Activated CD8-positive, alpha-beta memory T cell treated with anti-CD3 and anti-CD28 coated beads, Interleukin-2, amount 50 U/mL, for 1 hour (primary cell): ENCODE measurements around the gene PROX1.

Experiments used
- DNase-seq: peaks from one replicate; pipeline ENCODE4 v3.0.0-alpha.2; 2020; ENCODE audit errors: extremely low read depth

Gene PROX1

GRCh38 chr1:213997772-213998107, 10.0 kb downstream of the PROX1 start:
- DNase-seq, result no peak

DNA sequence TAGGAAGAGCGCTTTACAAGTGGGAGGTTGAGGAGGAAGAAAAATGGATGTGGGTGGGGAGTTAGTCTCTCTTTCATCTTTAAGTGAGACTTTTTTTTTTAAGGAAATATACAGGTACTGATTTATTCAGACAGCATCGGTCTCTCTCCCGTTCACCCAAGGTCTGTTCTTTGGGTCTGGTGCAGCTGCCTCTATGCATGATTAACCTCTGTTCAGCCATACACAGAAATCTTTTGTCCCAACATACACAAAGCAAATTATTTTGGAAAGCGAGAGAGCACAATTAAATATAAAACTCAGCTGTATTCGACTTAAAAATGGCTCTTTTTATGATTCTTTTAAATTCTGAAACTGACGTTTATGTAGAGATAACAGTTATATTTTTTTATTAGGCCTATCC, 11.0 kb downstream of the PROX1 start:
- no peak for DNase-seq

DNA sequence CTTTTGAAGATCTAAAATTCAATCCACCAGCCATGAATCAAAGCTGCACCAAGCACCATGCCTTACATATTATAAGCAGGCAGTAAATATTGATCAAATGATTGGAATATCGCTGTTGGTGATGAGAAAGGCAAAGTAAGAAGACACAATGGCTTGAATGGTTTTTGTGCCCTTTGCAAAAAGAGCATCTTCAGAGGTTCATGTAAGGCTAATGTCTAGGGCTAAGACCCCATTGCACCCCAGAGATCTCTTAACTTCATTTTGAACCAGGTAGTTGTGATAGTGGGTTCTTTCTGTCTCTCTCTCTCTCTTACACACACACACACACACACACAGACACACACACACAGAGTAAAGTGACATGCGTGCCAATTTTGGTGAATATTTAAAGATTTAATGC, 12.0 kb downstream of the PROX1 start:
- DNase-seq, result no peak

- no peak for DNase-seq
Measured at GRCh38 chr1:214002060-214002459, 14.3 kb downstream of the PROX1 start.

GRCh38 chr1:214002472-214002871, 14.7 kb downstream of the PROX1 start:
- no peak for DNase-seq

GRCh38 chr1:214003233-214003632, 15.5 kb downstream of the PROX1 start:
- no peak for DNase-seq

GRCh38 chr1:214004014-214004413, 16.2 kb downstream of the PROX1 start:
- no peak for DNase-seq

DNA sequence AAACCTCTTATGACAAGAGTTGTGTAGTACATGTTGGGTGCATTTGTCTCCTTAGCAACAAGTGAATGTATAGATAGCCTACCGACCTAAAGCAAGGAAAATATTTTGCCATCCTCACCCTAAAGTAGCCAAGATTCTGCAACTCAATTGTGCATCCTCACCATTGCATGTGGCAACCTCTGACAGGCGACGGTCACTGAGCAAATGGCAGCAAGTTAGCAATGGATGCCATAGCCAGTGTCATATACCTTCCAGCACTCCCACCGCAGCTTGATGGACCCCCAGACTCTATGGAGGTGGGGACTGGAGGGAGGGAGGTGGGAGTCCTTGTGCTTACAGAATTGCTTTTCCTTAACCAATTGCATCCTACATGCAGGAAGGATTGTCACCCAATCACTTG, 17.0 kb downstream of the PROX1 start:
- no peak for DNase-seq

- no peak for DNase-seq
Measured at GRCh38 chr1:214005708-214006107, 17.9 kb downstream of the PROX1 start.

GRCh38 chr1:214006845-214007244, 19.1 kb downstream of the PROX1 start:
- DNase-seq, result no peak

DNA sequence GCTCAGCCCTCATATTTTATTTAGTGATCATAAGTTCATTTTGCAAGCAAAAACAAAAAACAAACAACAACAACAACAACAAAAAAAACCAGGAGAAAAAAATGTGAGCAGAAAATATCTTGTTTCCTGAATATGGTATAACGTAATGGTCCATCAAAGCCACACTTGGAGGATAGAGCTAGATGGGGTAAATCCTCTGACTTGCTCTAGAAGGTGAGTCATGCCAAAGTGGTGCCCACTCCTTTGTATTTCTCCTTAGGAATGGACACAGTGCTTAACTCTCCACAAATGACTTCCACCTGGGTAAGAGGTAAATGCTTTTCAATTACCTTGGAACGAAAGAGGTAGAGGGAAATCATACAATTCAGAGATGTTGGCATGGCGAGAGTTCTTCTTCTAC, 20.6 kb downstream of the PROX1 start:
- DNase-seq, result no peak

DNA sequence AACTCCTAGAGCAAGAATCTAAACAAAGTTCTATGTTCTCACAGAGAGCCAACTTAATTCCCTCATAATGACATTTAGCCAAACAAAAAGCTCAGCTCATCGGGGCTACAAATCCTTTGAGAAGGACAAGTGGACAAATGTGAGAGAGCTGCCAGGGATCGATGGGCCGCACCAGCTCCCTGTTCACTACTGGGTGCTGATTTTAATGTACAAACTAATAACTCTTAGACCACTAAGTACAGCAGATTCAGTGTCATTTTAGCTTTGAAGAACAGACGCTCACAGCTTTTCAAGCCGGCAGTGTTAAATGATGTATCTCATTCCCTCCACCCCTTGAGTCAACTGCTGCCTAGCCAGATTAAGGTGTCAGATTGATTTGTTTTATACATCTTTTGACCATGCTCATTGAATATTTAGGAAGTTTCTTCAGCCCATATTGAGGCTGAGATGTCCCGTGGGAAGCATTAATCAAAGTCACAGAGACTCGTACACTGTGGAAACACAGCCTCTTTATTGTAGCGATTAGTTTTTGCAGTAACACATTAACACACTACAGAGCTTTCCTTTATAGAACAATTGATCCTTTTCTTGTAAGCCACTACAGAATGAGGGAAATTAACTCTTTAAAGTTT, 21.1 kb downstream of the PROX1 start:
- no peak for DNase-seq

DNA sequence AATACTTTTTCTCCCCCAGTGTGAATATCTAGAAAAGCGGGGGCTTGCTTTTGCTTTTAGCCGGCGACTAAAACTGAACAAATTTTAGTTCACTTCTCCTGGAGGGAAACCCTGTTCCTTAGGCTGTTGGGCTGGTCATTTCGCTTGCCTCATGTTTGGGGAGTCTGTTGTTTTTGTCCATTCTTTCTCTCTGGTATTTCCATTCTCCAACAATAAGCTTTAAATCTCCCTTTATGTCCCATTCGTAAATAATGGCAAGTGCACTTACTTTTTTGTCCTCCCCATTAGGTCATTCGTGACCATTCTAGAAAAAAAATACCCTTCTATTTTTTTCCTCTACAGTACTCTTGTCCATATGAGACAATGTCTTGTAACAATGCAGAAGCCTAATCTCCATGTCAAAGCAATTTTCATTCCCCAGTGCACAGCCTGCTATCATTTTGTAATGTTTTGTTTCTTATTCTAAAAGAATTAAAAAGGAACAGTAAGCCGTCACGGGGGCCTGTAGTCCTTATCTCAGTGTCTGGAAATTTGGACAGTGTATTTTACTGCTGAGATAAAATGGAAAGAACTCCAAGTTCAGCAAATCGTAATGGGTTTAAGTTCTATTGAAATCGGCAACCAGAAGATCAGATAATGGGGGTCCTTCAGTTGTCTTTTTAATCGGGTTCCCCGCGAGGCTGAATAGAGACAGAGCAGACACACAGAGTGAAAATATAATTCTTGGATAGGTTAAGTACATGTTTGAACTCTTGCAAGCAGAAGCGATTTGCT, 21.8 kb downstream of the PROX1 start:
- no peak for DNase-seq

DNA sequence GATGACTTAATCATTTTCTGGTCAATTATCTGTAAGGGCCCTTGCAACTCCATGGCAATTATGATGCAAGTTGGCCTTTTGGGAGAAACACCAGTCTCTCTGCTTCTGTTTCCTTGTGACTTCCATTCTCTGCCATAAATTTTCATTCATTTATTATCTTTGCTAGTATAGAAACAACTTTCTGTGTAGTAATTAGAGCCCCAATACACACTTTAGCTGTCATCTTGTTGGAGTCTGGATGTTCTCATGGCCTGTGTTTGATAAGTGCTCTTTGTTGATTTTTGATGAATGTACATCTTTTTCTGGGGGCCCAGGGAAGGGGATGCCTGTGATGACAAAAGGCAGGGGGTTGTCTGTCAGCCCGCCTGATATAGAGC, 22.4 kb downstream of the PROX1 start:
- no peak for DNase-seq

DNA sequence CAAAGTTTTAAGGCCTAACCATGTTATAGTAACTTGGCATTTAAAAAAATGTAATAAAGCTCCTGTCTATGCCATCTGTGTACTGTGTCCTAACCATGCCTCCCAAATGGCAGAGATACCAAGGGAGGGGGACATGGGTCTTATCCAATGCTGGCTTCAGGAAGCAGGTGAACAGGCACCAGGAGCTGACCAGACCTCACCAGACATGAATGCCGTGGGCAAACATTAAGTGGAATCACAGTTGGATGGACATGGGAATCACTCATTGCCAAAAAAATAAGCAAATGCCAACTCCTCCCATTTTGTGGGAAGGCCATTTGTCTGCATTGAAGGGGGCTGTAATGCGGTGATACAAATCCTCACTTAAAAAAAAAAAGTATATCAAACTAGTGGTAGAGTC, 22.9 kb downstream of the PROX1 start:
- no peak for DNase-seq

DNA sequence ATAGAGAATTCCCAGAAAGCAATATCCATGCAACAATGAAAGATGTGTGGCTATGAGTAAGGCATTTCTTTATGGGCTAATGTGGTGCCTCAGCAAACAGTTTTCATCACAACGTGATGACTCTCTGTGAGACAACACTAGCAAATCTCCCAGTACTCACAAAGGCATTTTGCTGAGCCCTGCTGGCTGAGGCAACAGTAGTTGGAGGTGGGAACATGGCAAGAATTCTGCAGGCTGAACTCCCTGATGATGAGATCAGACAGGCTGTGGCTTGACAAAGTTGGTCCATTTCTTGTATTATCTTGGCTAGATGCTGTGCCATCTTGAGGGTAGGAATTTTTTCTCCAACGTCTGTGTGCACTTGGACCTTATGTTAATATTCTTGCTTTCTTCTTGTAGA, 24.6 kb downstream of the PROX1 start:
- no peak for DNase-seq

DNA sequence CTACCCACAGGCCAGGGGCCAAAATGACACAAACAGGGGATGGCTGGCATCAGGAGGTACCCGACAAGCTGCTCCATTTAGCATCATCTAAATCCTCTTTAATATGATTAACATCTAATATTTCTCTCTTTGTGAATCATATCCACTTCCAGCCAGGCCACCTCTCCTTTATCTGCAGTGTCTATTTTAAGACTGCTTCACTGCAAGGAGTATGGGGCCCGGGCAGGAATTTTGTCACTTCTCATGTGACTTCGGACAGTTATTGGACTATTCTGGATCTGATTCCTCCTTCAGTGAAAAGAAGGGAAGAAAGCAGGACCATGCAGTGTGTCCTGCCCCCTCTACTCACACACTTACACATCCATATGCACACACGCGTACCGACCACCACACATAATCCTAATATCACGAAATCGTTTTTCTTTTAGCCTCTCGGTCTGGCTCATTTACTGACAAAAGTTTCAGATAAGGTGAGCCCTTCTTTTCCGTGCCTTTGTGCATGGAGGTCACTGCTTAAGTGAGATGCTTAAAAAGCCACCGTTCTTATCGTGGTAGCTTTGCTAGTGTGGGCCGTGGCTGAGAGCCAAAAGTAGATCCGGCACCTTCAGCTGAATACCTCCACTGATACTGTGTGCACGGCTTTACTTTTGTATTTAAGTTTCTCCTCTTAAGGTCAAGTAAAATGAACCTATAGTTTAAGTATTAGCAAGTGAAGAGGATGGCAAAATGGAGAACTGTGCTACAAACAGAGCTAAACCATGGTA, 26.0 kb downstream of the PROX1 start:
- no peak for DNase-seq

- DNase-seq, result no peak
Measured at GRCh38 chr1:214014730-214015129, 27.0 kb downstream of the PROX1 start.

DNA sequence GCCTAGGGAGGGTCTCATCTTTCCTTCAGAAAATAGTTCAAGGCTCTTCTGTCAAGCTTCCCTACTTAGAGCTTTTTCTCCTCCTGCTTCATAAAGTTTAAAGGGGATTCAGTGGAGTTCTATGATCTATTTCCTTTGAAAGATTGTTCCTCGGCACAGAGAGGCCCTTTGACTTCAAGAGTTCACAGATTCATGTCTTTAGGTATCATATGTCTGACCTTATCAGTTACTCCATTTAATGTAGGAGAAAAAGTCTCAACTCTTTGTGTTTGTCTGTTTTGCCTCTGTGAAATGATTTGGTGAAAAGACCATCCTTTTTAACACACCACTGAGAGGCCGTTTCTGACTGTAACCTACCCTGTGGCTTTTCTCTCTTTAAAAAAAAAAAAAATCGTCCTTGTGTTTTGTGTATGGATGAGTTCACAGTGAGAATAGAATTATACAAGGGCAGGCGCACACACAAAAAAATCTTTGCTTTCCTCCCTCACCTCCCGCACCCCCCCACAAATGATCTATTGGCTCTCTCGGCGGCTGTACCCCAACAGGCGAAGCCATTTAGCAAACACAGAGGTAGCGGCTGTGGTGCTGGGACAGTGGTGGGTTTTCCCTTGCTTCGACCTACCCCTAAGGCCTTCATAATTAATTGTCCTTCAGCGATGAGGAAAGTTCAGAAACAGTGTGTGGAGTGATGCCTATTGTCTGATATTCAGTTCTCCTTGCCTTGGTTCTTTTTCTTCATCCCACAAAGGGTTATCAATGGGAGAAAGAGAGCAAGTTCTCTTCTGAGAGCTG, 29.6 kb downstream of the PROX1 start:
- no peak for DNase-seq

DNA sequence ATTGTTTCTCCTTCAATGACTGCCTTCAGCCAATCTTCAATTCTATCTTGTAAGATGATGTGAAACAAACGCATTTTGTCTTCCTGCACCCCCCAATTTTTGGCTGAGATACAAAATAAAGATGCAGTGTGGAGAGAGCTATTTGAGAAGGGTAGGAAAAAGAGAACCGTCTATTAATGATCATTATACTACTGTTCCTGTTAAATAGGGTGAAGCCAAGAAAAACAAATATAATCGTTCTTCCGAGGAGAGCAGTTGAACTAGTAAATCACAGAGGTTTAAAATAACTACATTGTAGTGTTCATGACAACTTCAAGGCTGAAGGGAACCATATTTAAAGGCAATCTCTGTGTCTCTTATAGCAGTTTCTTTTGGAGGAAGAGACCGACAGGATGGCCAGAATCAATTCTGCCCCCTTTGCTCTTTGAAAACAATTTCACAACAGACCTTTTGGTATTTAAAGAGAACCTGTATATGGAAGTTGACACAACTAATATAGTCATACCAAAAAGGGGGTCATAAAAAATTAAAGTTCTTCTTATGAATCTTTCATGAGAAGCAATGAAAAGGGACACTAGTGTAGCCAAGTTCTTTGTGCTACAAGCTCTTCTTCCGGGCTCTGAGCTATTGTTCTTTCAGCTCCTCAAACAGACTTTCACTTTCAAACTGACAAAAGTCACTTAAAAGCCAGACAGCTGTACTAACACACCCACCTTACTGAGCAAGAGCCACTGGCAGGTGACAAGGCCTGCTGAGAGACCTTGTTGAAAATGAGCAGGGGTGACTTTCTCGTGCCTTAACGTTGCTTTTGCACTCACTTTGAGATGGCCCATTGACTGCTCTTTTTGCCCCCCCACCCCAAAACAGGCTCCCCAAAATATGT, 30.9 kb downstream of the PROX1 start:
- no peak for DNase-seq

DNA sequence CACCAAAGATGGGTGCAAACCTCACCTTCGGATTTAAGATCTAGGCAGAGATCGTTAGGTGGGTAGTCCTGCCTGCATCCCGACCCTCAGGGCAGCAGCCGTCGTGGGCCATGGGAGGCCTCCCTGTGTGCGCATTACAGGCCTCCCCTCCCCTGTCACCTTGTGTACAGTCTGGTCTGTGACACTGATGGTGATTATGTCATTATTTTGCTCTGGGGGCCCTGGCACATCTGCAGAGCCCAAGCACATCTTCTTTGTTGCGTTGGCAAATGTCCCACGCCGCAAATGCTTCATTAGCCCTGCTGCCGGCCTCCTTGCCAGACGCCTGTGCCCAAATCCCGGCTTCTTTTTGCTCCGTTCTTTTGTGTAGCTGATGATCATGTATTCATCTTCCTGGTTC, 31.7 kb downstream of the PROX1 start:
- no peak for DNase-seq
